Aorta (tissue), 5 donors: Measurements from ENCODE around the gene MTLN. TPM values are rescaled to one million over a fixed set of nuclear protein-coding genes. Genes with fewer than 3 reads are reported as not detected.
"Not testable (repeated sequence)": the region's sequence is repeated elsewhere in the genome, so short reads cannot be mapped to it uniquely, and the experiment has no call there.

ENCODE experiments used
- ATAC-seq: fragments of 200-7000 bp; cut with Tn5 transposase; one replicate; pipeline ENCODE4 v1.9.1; 2022; ENCODE audit warnings: moderate library complexity; ENCODE audit not compliant: low FRiP score
- DNase-seq, 2 donors: peaks; one replicate each; pipeline ENCODE4 v3.0.0-alpha.2; 2020
- H3K27ac ChIP-seq, 2 donors: one replicate each; pipeline ENCODE4 v1.5.1; 2013; ENCODE audit warnings: low read length in 2 of 2, mild to moderate bottlenecking in 2 of 2, moderate library complexity in 2 of 2, control low read depth in 1 of 2, inconsistent platforms in 1 of 2, low read depth in 1 of 2
- H3K27me3 ChIP-seq, 2 donors: one replicate each; pipeline ENCODE4 v1.6.1; 2013; ENCODE audit warnings: control low read depth in 1 of 2, low read length in 1 of 2, mild to moderate bottlenecking in 1 of 2, moderate library complexity in 1 of 2; ENCODE audit not compliant: insufficient read depth in 2 of 2, control insufficient read depth in 1 of 2
- H3K36me3 ChIP-seq, 2 donors: one replicate each; pipeline ENCODE4 v1.6.1; 2013; ENCODE audit warnings: control low read depth in 1 of 2, low read length in 1 of 2, mild to moderate bottlenecking in 1 of 2; ENCODE audit not compliant: insufficient read depth in 2 of 2, control insufficient read depth in 1 of 2
- H3K4me1 ChIP-seq, 2 donors: one replicate each; pipeline ENCODE4 v1.6.1; 2013; ENCODE audit warnings: low read length in 2 of 2, control low read depth in 1 of 2, mild to moderate bottlenecking in 1 of 2, moderate library complexity in 1 of 2; ENCODE audit not compliant: insufficient read depth in 2 of 2, control insufficient read depth in 1 of 2
- H3K4me3 ChIP-seq, 2 donors: one replicate each; pipeline ENCODE4 v1.5.1; 2013; ENCODE audit warnings: low read length in 2 of 2, control low read depth in 1 of 2, mild to moderate bottlenecking in 1 of 2
- H3K9me3 ChIP-seq: one replicate; pipeline ENCODE4 v1.6.1; 2013; ENCODE audit warnings: mild to moderate bottlenecking, low read length; ENCODE audit not compliant: control insufficient read depth
- WGBS, 2 donors: extraction: QIAGEN DNeasy Blood & Tissue Kit; methylation state at CpG; one replicate each; pipeline ENCODE4 v1.1.7; 2013; 5-methylcytosine and 5-hydroxymethylcytosine counted together
- intact Hi-C, 2 donors: fragments of 100-400 bp; cut with DNase I; formaldehyde crosslinking; loops; one replicate each; pipeline versions ENCODE4 v1.14.2 to v1.15.0; 2022
- polyA plus RNA-seq, 2 donors: library from polyadenylated mRNA; stranded (reverse); fragments of 200-250 nt; gene quantifications; one replicate each; pipeline ENCODE4 v1.2.3, GENCODE V29; 2013
- total RNA-seq, 2 donors: library from RNA; stranded (reverse); fragmentation: NEBNext Ultra II Directional; extraction: Animal tissue kit (Norgen Biotek cat#: 25700); gene quantifications; one replicate each; pipeline ENCODE4 v1.2.1, GENCODE V29; 2021
- donor health status: healthy with polysubstance abuse.
- donor health status: Bipolar disorder and iron deficiency.
- donor health status: DM: no; HTN: no; CAD: no.
- donor health status: DM: no; HTN: no; CAD: no.
- donor health status: DM: yes; HTN: yes; CAD: no.

The MTLN gene
- total and polyA plus RNA-seq, 4 donors = 32.9 to 129 (median 83.6) TPM

GRCh38 chr2:110221938-110222337 is 9.6 kb upstream of the MTLN start:
- intact Hi-C loops = no loop called here
- WGBS, 2 donors = 43 to 49% methylated on average over 4 of the region's 4 CpGs
- no peaks in the 10 kb centered on the region for H3K4me1 ChIP-seq

DNA sequence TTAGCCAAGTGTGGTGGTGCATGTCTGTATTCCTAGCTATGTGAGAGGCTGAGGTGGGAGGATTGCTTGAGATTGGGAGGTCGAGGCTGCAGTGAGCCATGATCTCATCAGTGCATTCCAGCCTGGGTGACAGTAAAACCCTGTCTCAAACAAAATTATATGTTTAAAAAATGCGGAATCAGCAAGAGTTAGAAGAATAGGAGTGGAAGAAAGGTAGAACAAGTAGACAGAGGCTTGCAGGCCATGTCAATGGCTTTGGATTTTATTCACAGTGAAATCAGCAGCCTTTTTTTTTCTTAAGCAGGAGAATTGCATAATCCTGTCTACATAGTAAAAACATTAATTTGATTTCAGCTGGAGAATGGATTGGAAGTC is 7.8 kb upstream of the MTLN start:
- no peaks in the 10 kb centered on the region for H3K36me3 ChIP-seq
- no peaks in the 10 kb centered on the region for H3K9me3 ChIP-seq
- intact Hi-C loops = no loop called here
- WGBS, 2 donors = 81% methylated on average over 2 of the region's 2 CpGs
- H3K27me3 ChIP-seq = no peaks in the 10 kb centered on the region
- H3K27ac ChIP-seq = no peak overlapping the region
- H3K4me1 ChIP-seq = no peaks in the 10 kb centered on the region
- ATAC-seq (no peak), DNase-seq (no peak)
- no peak overlapping the region for H3K4me3 ChIP-seq

More at GRCh38 chr2:110221938-110222337, 9.6 kb upstream of the MTLN start:
- no peak for DNase-seq
- H3K9me3 ChIP-seq = no peaks in the 10 kb centered on the region
- no peaks in the 10 kb centered on the region for H3K36me3 ChIP-seq
- ATAC-seq = no peak
- H3K27ac ChIP-seq = no peak overlapping the region
- no peak overlapping the region for H3K4me3 ChIP-seq
- H3K27me3 ChIP-seq = no peaks in the 10 kb centered on the region

DNA sequence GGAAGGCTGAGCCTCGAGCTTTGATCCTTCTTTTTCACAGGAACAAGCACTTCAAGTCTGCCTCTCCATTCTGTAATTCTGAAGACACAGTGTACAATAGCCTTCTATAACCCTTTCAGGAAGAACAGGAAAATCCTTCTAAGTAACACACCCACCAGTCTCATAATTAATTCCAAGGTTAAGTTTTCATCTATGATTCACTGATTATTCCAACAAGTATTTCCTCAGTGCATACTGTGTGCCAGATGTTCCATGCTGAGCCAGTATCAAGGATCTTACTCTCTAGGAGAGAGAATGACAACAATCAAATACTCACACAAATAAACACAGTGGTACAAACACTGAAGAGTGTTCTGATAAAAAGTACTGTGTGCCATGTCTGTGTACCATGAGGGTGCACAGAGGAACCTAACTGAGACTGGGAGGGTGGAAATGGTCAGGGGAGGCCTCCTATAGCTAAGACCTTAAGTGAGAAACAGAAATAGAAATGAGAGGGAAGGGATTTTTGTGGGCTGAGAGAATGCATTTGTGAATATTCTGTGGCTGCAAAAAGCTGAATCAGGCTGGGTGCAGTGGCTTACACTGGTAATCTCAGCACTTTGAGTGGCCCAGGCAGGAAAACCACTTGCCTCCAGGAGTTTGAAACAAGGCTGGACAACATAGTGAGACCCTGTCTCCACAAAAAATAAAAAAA is 7.3 kb upstream of the MTLN start:
- H3K4me3 ChIP-seq = no peak overlapping the region
- no peaks in the 10 kb centered on the region for H3K36me3 ChIP-seq
- H3K27me3 ChIP-seq = no peaks in the 10 kb centered on the region
- ATAC-seq (no peak), DNase-seq (no peak)
- intact Hi-C loops = no loop called here
- no peaks in the 10 kb centered on the region for H3K4me1 ChIP-seq
- WGBS, 2 donors = 45 to 47% methylated on average over 1 of the region's 1 CpG
- no peak overlapping the region for H3K27ac ChIP-seq
- H3K9me3 ChIP-seq = no peaks in the 10 kb centered on the region

GRCh38 chr2:110218889-110219288 is 6.5 kb upstream of the MTLN start:
- H3K27ac ChIP-seq, H3K4me3 ChIP-seq, ATAC-seq, H3K36me3 ChIP-seq, H3K9me3 ChIP-seq, H3K27me3 ChIP-seq, intact Hi-C loops, H3K4me1 ChIP-seq, DNase-seq: not testable (repeated sequence)
- WGBS, 2 donors = 82 to 84% methylated on average over 7 of the region's 7 CpGs

GRCh38 chr2:110216803-110217202 is 4.5 kb upstream of the MTLN start:
- Histone ChIP-seq H3K9me3 (no peaks in the 10 kb centered on the region), H3K4me3 (no peak overlapping the region), H3K36me3 (no peaks in the 10 kb centered on the region), H3K27ac (no peak overlapping the region), H3K4me1 (no peaks in the 10 kb centered on the region), H3K27me3 (no peaks in the 10 kb centered on the region)
- intact Hi-C loops = no loop called here
- no peak for DNase-seq
- ATAC-seq = no peak

GRCh38 chr2:110216199-110216598 is 3.9 kb upstream of the MTLN start:
- WGBS, 2 donors = 56 to 61% methylated on average over 3 of the region's 3 CpGs
- no peaks in the 10 kb centered on the region for H3K36me3 ChIP-seq
- no peak overlapping the region for H3K4me3 ChIP-seq
- H3K9me3 ChIP-seq = no peaks in the 10 kb centered on the region
- no peaks in the 10 kb centered on the region for H3K4me1 ChIP-seq
- no peaks in the 10 kb centered on the region for H3K27me3 ChIP-seq
- no peak for DNase-seq
- no peak for ATAC-seq
- intact Hi-C loops = no loop called here
- H3K27ac ChIP-seq = no peak overlapping the region

GRCh38 chr2:110215566-110216158 is 3.3 kb upstream of the MTLN start:
- Histone ChIP-seq H3K4me3 (no peak overlapping the region), H3K27me3 (no peaks in the 10 kb centered on the region), H3K4me1 (no peaks in the 10 kb centered on the region), H3K36me3 (no peaks in the 10 kb centered on the region), H3K27ac (no peak overlapping the region), H3K9me3 (no peaks in the 10 kb centered on the region)
- 40 to 45% methylated on average over 4 of the region's 4 CpGs for WGBS, 2 donors
- DNase-seq (no peak), ATAC-seq (no peak)
- intact Hi-C loops = no loop called here

- ATAC-seq = no peak
- Histone ChIP-seq H3K9me3 (no peaks in the 10 kb centered on the region), H3K36me3 (peaks cover 0 to 2% of the 10 kb centered on the region in 2 donors), H3K27ac (no peak overlapping the region), H3K4me1 (no peaks in the 10 kb centered on the region), H3K27me3 (no peaks in the 10 kb centered on the region), H3K4me3 (no peak overlapping the region)
- 61 to 65% methylated on average over 2 of the region's 2 CpGs for WGBS, 2 donors
- intact Hi-C loops = no loop called here
- no peak for DNase-seq
Observed at GRCh38 chr2:110215091-110215490, 2.7 kb upstream of the MTLN start.

DNA sequence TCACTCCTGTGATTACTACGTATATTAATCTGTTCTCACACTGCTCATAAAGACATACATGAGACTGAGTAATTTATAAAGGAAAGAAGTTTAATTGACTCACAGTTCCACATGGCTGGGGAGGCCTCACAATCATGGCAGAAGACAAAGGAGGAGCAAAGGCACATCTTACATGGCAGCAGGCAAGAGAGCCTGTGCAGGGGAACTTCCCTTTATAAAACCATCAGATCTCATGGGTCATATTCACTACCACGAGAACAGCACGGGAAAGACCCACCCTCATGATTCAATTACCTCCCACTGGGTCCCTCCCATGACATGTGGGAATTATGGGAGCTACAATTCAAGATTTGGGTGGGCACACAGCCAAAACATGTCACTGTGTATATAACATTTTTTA is 1.2 kb upstream of the MTLN start:
- intact Hi-C loops, ATAC-seq, H3K4me3 ChIP-seq, H3K4me1 ChIP-seq, H3K36me3 ChIP-seq, H3K27me3 ChIP-seq, H3K9me3 ChIP-seq, DNase-seq, H3K27ac ChIP-seq: not testable (repeated sequence)
- 68 to 82% methylated on average over 3 of the region's 3 CpGs for WGBS, 2 donors
